ENCODE data around the gene MAFF.
A peak's percentile ranks its signal among the peaks of the same experiment; 100 is the strongest.

MAFF gene

DNA sequence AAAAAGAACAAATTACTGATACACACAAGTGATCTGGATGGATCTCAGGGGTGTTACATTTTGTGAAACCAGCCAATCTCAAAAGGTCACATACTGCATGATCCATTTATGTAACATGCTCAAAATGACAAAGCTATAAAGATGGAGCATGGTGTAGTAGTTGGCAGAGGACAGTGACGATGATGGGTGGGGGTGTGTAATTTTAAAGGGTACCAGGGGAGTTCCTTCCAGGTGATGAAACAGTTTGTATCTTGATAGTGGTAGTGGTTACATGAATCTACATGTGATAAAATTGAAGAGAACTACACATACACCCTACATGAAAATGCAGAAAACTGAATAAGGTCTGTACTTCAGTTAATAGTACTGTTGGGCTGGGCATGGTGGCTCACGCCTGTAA lies 53.9 kb downstream of the MAFF start:
- H3K4me3 ChIP-seq (replicated peaks; ENCODE audit: low read depth, low read length): no peak overlapping the region
- TF ChIP-seq, protein P1, sequence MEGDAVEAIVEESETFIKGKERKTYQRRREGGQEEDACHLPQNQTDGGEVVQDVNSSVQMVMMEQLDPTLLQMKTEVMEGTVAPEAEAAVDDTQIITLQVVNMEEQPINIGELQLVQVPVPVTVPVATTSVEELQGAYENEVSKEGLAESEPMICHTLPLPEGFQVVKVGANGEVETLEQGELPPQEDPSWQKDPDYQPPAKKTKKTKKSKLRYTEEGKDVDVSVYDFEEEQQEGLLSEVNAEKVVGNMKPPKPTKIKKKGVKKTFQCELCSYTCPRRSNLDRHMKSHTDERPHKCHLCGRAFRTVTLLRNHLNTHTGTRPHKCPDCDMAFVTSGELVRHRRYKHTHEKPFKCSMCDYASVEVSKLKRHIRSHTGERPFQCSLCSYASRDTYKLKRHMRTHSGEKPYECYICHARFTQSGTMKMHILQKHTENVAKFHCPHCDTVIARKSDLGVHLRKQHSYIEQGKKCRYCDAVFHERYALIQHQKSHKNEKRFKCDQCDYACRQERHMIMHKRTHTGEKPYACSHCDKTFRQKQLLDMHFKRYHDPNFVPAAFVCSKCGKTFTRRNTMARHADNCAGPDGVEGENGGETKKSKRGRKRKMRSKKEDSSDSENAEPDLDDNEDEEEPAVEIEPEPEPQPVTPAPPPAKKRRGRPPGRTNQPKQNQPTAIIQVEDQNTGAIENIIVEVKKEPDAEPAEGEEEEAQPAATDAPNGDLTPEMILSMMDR (IDR thresholded peaks at IDR 0.05; ENCODE audit: low read depth, low read length, missing control alignments): no peak
- no peak for DNase-seq (ENCODE audit: extremely low read depth, low read depth)

DNA sequence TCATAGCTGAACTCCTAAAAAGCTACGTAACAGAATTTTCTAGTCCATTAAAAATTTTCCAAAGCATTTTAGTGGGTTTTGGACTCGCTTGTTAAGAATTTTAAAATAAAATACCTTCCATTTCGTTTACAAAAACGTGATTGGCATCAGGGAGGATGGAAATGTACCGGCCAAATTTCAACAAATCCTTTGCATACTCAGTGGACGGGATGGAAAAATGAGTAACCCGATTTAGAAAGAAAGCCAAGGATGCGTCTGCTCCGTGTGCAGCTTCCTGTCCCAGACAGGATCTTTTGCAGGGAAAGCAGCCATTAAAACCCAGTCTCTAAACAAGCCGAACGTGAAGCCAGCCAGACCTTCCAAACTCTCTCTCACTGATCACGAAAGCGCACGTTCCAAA lies 55.4 kb downstream of the MAFF start:
- H3K4me3 ChIP-seq (replicated peaks; ENCODE audit: low read depth, low read length): peak overlapping the region; percentile 32
- TF ChIP-seq, protein P1 (IDR thresholded peaks at IDR 0.05; ENCODE audit: low read depth, low read length, missing control alignments): no peak
- no peak for DNase-seq (ENCODE audit: extremely low read depth, low read depth)

DNA sequence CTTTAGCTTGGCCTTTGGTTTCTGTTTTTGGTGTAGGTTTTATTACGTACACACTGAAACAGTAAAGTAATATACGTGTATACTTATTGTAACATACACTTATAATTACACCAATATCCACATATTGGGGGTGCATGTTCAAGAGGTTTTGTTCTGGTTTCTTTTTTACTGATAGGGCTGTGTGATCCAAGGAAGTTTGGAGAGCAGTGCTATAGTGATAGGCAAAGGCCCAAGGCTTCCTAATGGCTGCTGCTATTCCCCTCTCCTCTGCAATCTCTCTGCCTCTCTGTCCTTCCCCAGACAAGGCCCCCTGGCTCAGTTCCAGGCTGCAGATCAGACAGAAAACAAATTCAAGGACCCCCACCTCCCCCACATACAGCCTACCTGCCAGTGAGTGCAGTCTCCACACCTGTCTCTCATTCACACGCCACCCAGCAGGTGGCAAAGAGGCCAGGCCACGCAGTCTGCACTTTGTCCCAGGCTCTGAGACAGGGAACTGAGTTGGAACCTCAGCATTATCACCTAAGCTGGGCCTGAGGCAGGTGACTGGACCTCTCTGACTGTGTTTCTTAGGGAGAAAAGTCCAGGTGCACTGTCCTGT lies 56.0 kb downstream of the MAFF start:
- H3K4me3 ChIP-seq (replicated peaks; ENCODE audit: low read depth, low read length): peak overlapping the region; percentile 32
- DNase-seq (ENCODE audit: extremely low read depth, low read depth): no peak
- TF ChIP-seq, protein P1 (IDR thresholded peaks at IDR 0.05; ENCODE audit: low read depth, low read length, missing control alignments): no peak

DNA sequence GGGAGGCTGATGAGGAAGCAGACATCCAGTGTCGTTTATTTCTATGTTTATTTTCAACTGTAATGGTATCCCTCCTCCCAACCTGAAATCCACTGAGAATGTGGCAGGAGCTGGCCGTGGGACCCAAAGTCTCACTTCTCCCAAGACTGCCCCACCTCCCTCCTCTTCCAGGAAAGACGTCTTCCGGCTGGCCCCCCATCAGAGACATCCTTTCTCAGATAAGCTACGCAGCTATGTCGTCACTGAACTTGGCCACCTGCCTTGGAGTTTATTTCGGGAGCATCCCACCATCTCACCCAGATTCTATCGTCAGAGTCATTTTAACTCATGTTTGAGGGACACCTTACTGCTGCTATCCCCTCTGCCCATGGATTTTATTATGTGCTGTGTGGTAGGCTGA lies 57.1 kb downstream of the MAFF start:
- H3K4me3 ChIP-seq (replicated peaks; ENCODE audit: low read depth, low read length): no peak overlapping the region
- DNase-seq (ENCODE audit: extremely low read depth, low read depth): no peak
- TF ChIP-seq, protein P1 (IDR thresholded peaks at IDR 0.05; ENCODE audit: low read depth, low read length, missing control alignments): no peak

DNA sequence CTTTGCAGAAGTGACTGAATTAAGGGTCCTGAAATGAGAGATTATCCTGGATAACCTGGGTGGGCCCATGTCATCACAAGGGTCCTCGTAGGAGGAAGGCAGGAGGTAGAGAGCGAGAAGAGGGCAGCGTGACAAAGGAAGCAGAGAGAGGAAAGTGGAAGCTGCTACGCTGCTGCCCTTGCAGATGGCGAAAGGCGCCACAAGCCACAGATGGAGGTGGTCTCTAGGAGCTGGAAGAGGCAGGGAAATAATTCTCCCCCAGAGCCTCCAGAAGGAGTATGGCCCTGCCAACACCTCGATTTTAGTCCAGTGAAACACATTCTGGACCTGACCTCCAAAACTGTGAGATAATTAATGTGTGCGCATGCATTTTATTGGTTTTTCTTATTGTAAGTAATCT lies 57.6 kb downstream of the MAFF start:
- H3K4me3 ChIP-seq (replicated peaks; ENCODE audit: low read depth, low read length): no peak overlapping the region
- DNase-seq (ENCODE audit: extremely low read depth, low read depth): no peak
- TF ChIP-seq, protein P1 (IDR thresholded peaks at IDR 0.05; ENCODE audit: low read depth, low read length, missing control alignments): no peak

DNA sequence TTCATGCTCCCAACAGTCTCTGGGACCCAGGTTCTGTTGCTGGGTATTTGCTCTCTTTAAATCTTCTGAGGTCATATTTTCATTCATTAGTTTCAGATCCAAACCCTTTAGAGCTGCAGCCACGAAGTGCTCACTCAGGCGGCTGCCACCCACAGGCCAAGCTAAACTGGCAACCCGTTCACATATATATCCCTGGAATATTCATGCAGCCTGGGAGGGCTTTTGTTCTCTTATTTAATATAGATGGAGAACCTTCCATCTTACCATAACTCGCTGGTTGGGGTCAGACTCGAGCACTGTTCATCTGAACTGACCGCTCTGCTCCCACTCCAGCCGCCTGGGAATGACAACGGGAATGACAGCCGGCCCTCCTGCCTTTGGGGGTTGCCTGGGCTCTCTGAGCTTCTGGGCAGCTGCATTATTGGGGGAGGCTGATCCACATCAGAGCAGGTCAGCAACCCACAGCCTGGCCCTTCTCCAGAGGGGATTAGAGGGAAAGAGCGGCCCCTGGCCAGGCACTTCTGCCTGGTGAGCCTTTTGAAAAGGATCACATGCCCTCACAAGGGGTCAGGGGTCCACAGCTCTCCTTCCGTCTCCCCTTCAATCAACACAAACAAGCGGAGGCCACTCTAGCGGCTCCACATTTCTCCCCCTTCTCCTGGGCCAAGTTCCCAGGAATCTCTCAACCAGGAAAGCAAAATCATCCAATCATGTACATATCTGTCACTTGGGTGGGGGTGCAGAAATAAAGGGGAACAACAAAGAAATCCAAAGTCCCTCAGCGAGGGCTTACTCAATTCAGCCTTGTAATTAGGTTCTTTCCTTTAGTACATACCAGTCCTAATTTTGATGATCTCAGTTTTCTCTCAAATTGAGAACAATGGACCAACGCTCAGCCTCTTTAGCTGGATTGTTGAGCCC lies 59.2 kb downstream of the MAFF start:
- no peak for DNase-seq (ENCODE audit: extremely low read depth, low read depth)
- TF ChIP-seq, protein P1 (IDR thresholded peaks at IDR 0.05; ENCODE audit: low read depth, low read length, missing control alignments): no peak
- no peak overlapping the region for H3K4me3 ChIP-seq (replicated peaks; ENCODE audit: low read depth, low read length)
